ENCODE measurements around the gene PGAM5. TPM values are rescaled to one million over a fixed set of nuclear protein-coding genes. Genes with fewer than 3 reads are reported as not detected.

The PGAM5 gene
- total and polyA plus RNA-seq, 10 of the 15 experiments (the other 5 are each of a cell fraction or from before 2014, with no cell fraction given), result 8.2 to 90.9 (median 45.3) TPM

DNA sequence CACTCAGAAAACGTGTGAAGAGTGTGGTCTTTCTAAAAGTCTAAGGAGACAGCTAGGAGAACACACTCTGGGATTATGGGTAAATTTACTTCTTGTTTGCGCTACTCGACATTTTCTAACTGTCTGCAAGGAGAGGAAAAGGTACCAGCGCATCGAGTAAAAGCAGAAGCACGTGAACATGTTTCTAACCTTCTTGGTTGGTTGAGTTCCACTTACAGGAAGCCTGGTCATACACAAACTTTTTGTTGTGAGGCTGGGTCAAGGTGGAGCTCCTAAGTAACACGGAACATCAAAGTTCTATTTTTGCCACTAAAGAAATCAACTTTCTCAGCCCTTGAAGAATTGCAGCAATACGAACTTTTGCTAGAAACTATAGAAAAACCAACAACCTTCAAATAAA, 31.0 kb downstream of the PGAM5 start (continued):
- no peak for TF ChIP-seq MEF2B (IDR thresholded peaks at IDR 0.05; ENCODE audit: partially characterized antibody, poor library complexity, severe bottlenecking)
- no peak for TF ChIP-seq CEBPB (IDR thresholded peaks at IDR 0.05; ENCODE audit: borderline replicate concordance in 1 of 2, low read depth in 2 of 2, low read length in 2 of 2)
- TF ChIP-seq POU2F2 (IDR thresholded peaks at IDR 0.05; ENCODE audit: borderline replicate concordance, low read depth, low read length), result no peak
- TF ChIP-seq, protein P1, sequence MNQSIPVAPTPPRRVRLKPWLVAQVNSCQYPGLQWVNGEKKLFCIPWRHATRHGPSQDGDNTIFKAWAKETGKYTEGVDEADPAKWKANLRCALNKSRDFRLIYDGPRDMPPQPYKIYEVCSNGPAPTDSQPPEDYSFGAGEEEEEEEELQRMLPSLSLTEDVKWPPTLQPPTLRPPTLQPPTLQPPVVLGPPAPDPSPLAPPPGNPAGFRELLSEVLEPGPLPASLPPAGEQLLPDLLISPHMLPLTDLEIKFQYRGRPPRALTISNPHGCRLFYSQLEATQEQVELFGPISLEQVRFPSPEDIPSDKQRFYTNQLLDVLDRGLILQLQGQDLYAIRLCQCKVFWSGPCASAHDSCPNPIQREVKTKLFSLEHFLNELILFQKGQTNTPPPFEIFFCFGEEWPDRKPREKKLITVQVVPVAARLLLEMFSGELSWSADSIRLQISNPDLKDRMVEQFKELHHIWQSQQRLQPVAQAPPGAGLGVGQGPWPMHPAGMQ (IDR thresholded peaks at IDR 0.05; ENCODE audit: borderline replicate concordance), result no peak
- TF ChIP-seq, protein P2, sequence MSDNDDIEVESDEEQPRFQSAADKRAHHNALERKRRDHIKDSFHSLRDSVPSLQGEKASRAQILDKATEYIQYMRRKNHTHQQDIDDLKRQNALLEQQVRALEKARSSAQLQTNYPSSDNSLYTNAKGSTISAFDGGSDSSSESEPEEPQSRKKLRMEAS (IDR thresholded peaks at IDR 0.05; ENCODE audit: low read depth, low read length), result no peak
- TF ChIP-seq, protein P3, sequence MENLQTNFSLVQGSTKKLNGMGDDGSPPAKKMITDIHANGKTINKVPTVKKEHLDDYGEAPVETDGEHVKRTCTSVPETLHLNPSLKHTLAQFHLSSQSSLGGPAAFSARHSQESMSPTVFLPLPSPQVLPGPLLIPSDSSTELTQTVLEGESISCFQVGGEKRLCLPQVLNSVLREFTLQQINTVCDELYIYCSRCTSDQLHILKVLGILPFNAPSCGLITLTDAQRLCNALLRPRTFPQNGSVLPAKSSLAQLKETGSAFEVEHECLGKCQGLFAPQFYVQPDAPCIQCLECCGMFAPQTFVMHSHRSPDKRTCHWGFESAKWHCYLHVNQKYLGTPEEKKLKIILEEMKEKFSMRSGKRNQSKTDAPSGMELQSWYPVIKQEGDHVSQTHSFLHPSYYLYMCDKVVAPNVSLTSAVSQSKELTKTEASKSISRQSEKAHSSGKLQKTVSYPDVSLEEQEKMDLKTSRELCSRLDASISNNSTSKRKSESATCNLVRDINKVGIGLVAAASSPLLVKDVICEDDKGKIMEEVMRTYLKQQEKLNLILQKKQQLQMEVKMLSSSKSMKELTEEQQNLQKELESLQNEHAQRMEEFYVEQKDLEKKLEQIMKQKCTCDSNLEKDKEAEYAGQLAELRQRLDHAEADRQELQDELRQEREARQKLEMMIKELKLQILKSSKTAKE (IDR thresholded peaks at IDR 0.05; ENCODE audit: low read depth, poor library complexity, severe bottlenecking), result no peak
- TF ChIP-seq EZH2 (IDR thresholded peaks at IDR 0.05; ENCODE audit: borderline replicate concordance, control insufficient read depth, low read depth, low read length), result no peak
- no peak for TF ChIP-seq BMI1 (IDR thresholded peaks at IDR 0.05; ENCODE audit: borderline replicate concordance)
- TF ChIP-seq, protein P4, sequence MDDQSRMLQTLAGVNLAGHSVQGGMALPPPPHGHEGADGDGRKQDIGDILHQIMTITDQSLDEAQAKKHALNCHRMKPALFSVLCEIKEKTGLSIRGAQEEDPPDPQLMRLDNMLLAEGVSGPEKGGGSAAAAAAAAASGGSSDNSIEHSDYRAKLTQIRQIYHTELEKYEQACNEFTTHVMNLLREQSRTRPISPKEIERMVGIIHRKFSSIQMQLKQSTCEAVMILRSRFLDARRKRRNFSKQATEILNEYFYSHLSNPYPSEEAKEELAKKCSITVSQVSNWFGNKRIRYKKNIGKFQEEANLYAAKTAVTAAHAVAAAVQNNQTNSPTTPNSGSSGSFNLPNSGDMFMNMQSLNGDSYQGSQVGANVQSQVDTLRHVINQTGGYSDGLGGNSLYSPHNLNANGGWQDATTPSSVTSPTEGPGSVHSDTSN (IDR thresholded peaks at IDR 0.05; ENCODE audit: insufficient replicate concordance, low read depth, low read length), result no peak
- TF ChIP-seq CHD2 (IDR thresholded peaks at IDR 0.05; ENCODE audit: borderline replicate concordance, low read depth, low read length), result no peak
- no peak for TF ChIP-seq BCL11A (IDR thresholded peaks at IDR 0.05; ENCODE audit: low read depth, low read length)
- TF ChIP-seq ZNF24 (IDR thresholded peaks at IDR 0.05), result no peak
- TF ChIP-seq HDAC6 (IDR thresholded peaks at IDR 0.05; ENCODE audit: unreplicated experiment), result no peak

All from GM12878 (cell line).